Thyroid gland (tissue), 4 donors: ENCODE measurements around the gene OXA1L. TPM values are rescaled to one million over a fixed set of nuclear protein-coding genes. Genes with fewer than 3 reads are reported as not detected.
"Not testable (repeated sequence)": the region's sequence is repeated elsewhere in the genome, so short reads cannot be mapped to it uniquely, and the experiment has no call there.

Source experiments
- DNase-seq, 2 donors: peaks; one replicate each; pipeline ENCODE4 v3.0.0-alpha.2; 2019
- H3K27ac ChIP-seq, 3 donors: fragments of 200-600 bp; sonication (generic); 1 replicate in 2 of 3; 2 replicates in 1 of 3; pipeline ENCODE4 v1.5.1; 2016 to 2019; ENCODE audit warnings: mild to moderate bottlenecking in 1 of 3, moderate library complexity in 1 of 3
- H3K27me3 ChIP-seq: fragments of 200-600 bp; sonication (generic); one replicate; pipeline ENCODE4 v1.5.1; 2019
- H3K36me3 ChIP-seq, 2 donors: fragments of 200-600 bp; sonication (generic); one replicate each; pipeline ENCODE4 v1.5.1; 2016 to 2019
- H3K4me1 ChIP-seq, 2 donors: fragments of 200-600 bp; sonication (generic); one replicate each; pipeline ENCODE4 v1.5.1; 2017 to 2019
- H3K4me3 ChIP-seq, 3 donors: fragments of 200-600 bp; sonication (generic); replicated peaks in 1 of 3; 1 replicate in 2 of 3; 2 replicates in 1 of 3; pipeline ENCODE4 v1.5.1; 2016; ENCODE audit warnings: mild to moderate bottlenecking in 1 of 3
- H3K9me3 ChIP-seq: fragments of 200-600 bp; sonication (generic); one replicate; pipeline ENCODE4 v1.5.1; 2017
- POLR2A ChIP-seq, 2 donors: fragments of 450-650 bp; IDR thresholded peaks; one replicate each; pipeline ENCODE4 v1.6.1; 2017; ENCODE audit warnings: antibody characterized with exemption in 2 of 2, mild to moderate bottlenecking in 2 of 2, moderate library complexity in 1 of 2
- WGBS, 2 donors: methylation state at CpG; one replicate each; pipeline ENCODE4 v1.1.5; 2017; 5-methylcytosine and 5-hydroxymethylcytosine counted together
- intact Hi-C: fragments of 100-400 bp; cut with DNase I; formaldehyde crosslinking; loops from one replicate; pipeline ENCODE4 v1.15.1; 2023
- total RNA-seq, 4 donors: library from RNA; depleted of rRNA; stranded (reverse); fragments of >200 nt; gene quantifications; one replicate each; pipeline ENCODE4 v1.2.3, GENCODE V29; 2016
- TF ChIP-seq, protein P1 (sequence below), 6 experiments: fragments of 200-600 bp in 3 of 6; fragments of 450-650 bp in 3 of 6; sonication (generic) in 3 of 6; IDR thresholded peaks; one replicate each; pipeline ENCODE4 v1.5.1; 2016 to 2019; ENCODE audit warnings: antibody characterized with exemption in 6 of 6, mild to moderate bottlenecking in 2 of 6, inconsistent platforms in 1 of 6, moderate library complexity in 1 of 6

The OXA1L gene
- total RNA-seq, 4 donors from 2014 or later: 104 to 131 (median 117) TPM

DNA sequence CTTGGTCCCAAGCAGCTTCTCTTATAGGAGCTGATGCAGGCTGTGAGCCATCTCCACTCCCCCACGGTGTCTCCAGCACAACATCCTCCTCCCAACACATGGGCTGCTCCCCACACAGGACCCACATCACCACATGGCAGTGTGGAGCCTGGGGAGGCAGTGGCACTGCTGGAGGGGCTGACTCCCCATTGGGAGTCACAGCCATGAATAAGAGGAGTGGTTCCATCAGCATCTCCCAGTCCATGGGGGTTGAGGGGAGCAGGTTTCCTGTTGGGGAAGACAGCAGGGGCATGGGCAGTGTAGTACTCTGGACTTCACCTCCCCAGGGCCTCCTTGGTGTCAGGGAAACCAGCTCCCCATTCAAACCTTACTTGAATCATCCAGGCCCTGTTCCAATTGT, 40.5 kb upstream of the OXA1L start:
- 75 to 100% methylated on average over 1 of the region's 1 CpG for WGBS, 2 donors
- Histone ChIP-seq H3K36me3 (no peaks in the 10 kb centered on the region), H3K27ac (no peak overlapping the region), H3K27me3 (no peaks in the 10 kb centered on the region), H3K4me1 (no peaks in the 10 kb centered on the region), H3K4me3 (no peak overlapping the region), H3K9me3 (no peaks in the 10 kb centered on the region)
- intact Hi-C loops: no loop called here
- DNase-seq: no peak
- TF ChIP-seq, protein P1, sequence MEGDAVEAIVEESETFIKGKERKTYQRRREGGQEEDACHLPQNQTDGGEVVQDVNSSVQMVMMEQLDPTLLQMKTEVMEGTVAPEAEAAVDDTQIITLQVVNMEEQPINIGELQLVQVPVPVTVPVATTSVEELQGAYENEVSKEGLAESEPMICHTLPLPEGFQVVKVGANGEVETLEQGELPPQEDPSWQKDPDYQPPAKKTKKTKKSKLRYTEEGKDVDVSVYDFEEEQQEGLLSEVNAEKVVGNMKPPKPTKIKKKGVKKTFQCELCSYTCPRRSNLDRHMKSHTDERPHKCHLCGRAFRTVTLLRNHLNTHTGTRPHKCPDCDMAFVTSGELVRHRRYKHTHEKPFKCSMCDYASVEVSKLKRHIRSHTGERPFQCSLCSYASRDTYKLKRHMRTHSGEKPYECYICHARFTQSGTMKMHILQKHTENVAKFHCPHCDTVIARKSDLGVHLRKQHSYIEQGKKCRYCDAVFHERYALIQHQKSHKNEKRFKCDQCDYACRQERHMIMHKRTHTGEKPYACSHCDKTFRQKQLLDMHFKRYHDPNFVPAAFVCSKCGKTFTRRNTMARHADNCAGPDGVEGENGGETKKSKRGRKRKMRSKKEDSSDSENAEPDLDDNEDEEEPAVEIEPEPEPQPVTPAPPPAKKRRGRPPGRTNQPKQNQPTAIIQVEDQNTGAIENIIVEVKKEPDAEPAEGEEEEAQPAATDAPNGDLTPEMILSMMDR (IDR thresholded peaks at IDR 0.05): no peak
- TF ChIP-seq POLR2A (IDR thresholded peaks at IDR 0.05): no peak

DNA sequence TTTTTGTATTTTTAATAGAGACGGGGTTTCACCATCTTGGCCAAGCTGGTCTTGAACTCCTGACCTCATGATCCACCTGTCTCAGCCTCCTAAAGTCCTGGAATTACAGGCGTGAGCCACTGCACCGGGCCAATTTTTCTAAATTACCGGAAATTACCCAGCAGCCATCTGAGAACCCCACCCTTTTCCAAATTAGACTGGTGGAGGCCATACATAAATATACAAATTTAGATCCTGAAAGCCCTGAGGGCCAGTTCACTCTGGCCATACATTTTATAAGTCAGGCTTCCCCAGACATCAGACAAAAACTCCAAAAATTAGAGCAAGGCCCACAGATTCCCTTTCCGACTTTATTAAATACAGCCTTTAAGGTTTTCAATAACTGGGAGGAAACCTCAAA, 34.4 kb upstream of the OXA1L start:
- H3K27ac ChIP-seq, DNase-seq, H3K4me1 ChIP-seq, H3K27me3 ChIP-seq, H3K4me3 ChIP-seq, H3K36me3 ChIP-seq, intact Hi-C loops, H3K9me3 ChIP-seq: not testable (repeated sequence)
- 90 to 96% methylated on average over 5 of the region's 5 CpGs for WGBS, 2 donors

- WGBS, 2 donors: 69 to 76% methylated on average over 2 of the region's 2 CpGs
- Histone ChIP-seq H3K9me3 (no peaks in the 10 kb centered on the region), H3K4me1 (no peaks in the 10 kb centered on the region), H3K27me3 (no peaks in the 10 kb centered on the region), H3K4me3 (no peak overlapping the region), H3K36me3 (no peaks in the 10 kb centered on the region), H3K27ac (no peak overlapping the region)
- TF ChIP-seq POLR2A (IDR thresholded peaks at IDR 0.05): no peak
- TF ChIP-seq, protein P1 (IDR thresholded peaks at IDR 0.05): no peak
- intact Hi-C loops: no loop called here
- DNase-seq: no peak
Measured at GRCh38 chr14:22733829-22734228, 32.7 kb upstream of the OXA1L start.

DNA sequence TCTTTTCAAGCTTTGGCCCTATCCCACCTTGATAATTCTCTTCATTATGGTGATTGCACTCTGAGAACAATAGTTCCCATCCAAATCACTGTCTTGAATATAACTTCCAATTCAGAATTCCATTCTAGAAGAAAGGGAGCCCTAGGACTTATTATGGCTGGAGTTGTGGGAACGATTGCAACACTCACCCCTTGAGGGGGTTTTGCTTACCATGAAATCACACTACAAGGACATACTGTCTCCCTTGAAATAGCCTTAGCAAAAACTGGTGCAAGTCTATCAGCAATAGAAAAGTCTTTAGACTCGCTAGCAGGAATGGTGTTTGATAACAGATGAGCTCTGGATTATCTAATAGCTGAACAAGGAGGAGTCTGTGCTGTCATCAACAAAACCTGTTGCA, 31.4 kb upstream of the OXA1L start:
- H3K36me3 ChIP-seq: no peaks in the 10 kb centered on the region
- no peak for DNase-seq
- 65 to 80% methylated on average over 2 of the region's 2 CpGs for WGBS, 2 donors
- H3K9me3 ChIP-seq: no peaks in the 10 kb centered on the region
- intact Hi-C loops: no loop called here
- no peak overlapping the region for H3K27ac ChIP-seq
- TF ChIP-seq, protein P1 (IDR thresholded peaks at IDR 0.05): no peak
- TF ChIP-seq POLR2A (IDR thresholded peaks at IDR 0.05): no peak
- H3K4me3 ChIP-seq: no peak overlapping the region
- H3K27me3 ChIP-seq: no peaks in the 10 kb centered on the region
- no peaks in the 10 kb centered on the region for H3K4me1 ChIP-seq

GRCh38 chr14:22736384-22736783, 30.1 kb upstream of the OXA1L start:
- intact Hi-C loops, H3K27ac ChIP-seq, H3K27me3 ChIP-seq, H3K4me3 ChIP-seq, H3K4me1 ChIP-seq, H3K36me3 ChIP-seq, DNase-seq, H3K9me3 ChIP-seq: not testable (repeated sequence)
- 94 to 95% methylated on average over 14 of the region's 14 CpGs for WGBS, 2 donors

- DNase-seq: no peak
- Histone ChIP-seq H3K27me3 (no peaks in the 10 kb centered on the region), H3K27ac (no peak overlapping the region), H3K4me3 (no peak overlapping the region), H3K9me3 (no peaks in the 10 kb centered on the region), H3K4me1 (no peaks in the 10 kb centered on the region), H3K36me3 (no peaks in the 10 kb centered on the region)
- intact Hi-C loops: no loop called here
- WGBS, 2 donors: 89 to 100% methylated on average over 1 of the region's 1 CpG
- TF ChIP-seq POLR2A (IDR thresholded peaks at IDR 0.05): no peak
- TF ChIP-seq, protein P1 (IDR thresholded peaks at IDR 0.05): no peak
Measured at GRCh38 chr14:22737052-22737451, 29.4 kb upstream of the OXA1L start.
